Mucosa of stomach (tissue), 1 donor: Measurements from ENCODE around the gene AKAP8.
"Not testable (repeated sequence)": the region's sequence is repeated elsewhere in the genome, so short reads cannot be mapped to it uniquely, and the experiment has no call there.

Experiments
- H3K27me3 ChIP-seq: one replicate; pipeline ENCODE4 v1.7.0; 2013; ENCODE audit warnings: mild to moderate bottlenecking, low read length; ENCODE audit not compliant: control insufficient read depth, insufficient read depth
- H3K36me3 ChIP-seq: one replicate; pipeline ENCODE4 v1.7.0; 2013; ENCODE audit warnings: low read length; ENCODE audit not compliant: control insufficient read depth, insufficient read depth
- H3K4me1 ChIP-seq: one replicate; pipeline ENCODE4 v1.7.0; 2013; ENCODE audit warnings: mild to moderate bottlenecking, low read length; ENCODE audit not compliant: control insufficient read depth, insufficient read depth
- H3K4me3 ChIP-seq: one replicate; pipeline ENCODE4 v1.7.0; 2013; ENCODE audit warnings: low read length
- H3K9ac ChIP-seq: one replicate; pipeline ENCODE4 v1.7.0; 2013; ENCODE audit warnings: mild to moderate bottlenecking, low read length, moderate library complexity
- H3K9me3 ChIP-seq: one replicate; pipeline ENCODE4 v1.7.0; 2013; ENCODE audit warnings: mild to moderate bottlenecking, low read length, moderate library complexity; ENCODE audit not compliant: control insufficient read depth
- donor health status: Pancreatic carcinoma.

Gene AKAP8

GRCh38 chr19:15368798-15369593 is 10.6 kb downstream of the AKAP8 start:
- H3K4me3 ChIP-seq, result no peak overlapping the region
- no peaks in the 10 kb centered on the region for H3K4me1 ChIP-seq
- no peak overlapping the region for H3K9ac ChIP-seq
- peaks cover 5% of the 10 kb centered on the region for H3K36me3 ChIP-seq
- H3K9me3 ChIP-seq, result no peaks in the 10 kb centered on the region
- no peaks in the 10 kb centered on the region for H3K27me3 ChIP-seq

- Histone ChIP-seq H3K9ac (no peak overlapping the region), H3K9me3 (no peaks in the 10 kb centered on the region), H3K27me3 (no peaks in the 10 kb centered on the region), H3K4me3 (no peak overlapping the region), H3K36me3 (peaks cover 5% of the 10 kb centered on the region), H3K4me1 (no peaks in the 10 kb centered on the region)
Observed at GRCh38 chr19:15368051-15368632, 11.4 kb downstream of the AKAP8 start.

- Histone ChIP-seq H3K27me3 (no peaks in the 10 kb centered on the region), H3K4me1 (no peaks in the 10 kb centered on the region), H3K36me3 (peaks cover 5% of the 10 kb centered on the region), H3K4me3 (no peak overlapping the region), H3K9ac (no peak overlapping the region), H3K9me3 (no peaks in the 10 kb centered on the region)
Observed at GRCh38 chr19:15367439-15367838, 12.1 kb downstream of the AKAP8 start.

DNA sequence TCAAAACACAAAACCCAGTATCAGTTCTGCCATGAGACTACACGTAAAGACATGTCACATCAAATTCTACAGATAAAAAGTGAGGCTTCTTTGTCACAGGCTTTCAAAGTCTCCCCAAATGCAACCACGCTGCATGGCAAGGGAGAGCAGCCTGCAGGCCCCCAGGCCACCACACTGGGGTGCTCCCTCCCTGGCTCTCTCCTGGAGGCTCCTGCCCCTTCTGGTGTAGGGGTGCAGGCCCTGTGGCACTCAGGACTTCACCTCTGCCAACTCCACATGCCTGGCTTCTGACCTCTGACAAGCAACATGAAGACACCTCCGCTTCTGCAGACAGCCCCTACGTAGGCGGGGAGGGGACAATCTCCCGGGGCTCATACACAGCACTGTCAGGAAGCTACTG is 14.3 kb downstream of the AKAP8 start:
- Histone ChIP-seq H3K27me3 (no peaks in the 10 kb centered on the region), H3K4me3 (no peak overlapping the region), H3K4me1 (no peaks in the 10 kb centered on the region), H3K9me3 (no peaks in the 10 kb centered on the region), H3K36me3 (peaks cover 15% of the 10 kb centered on the region), H3K9ac (no peak overlapping the region)

- peaks cover 17% of the 10 kb centered on the region for H3K36me3 ChIP-seq
- not testable (repeated sequence) for H3K4me3 ChIP-seq, H3K9ac ChIP-seq, H3K27me3 ChIP-seq, H3K9me3 ChIP-seq, H3K4me1 ChIP-seq
Observed at GRCh38 chr19:15363791-15364190, 15.8 kb downstream of the AKAP8 start.

- H3K9me3 ChIP-seq, H3K4me1 ChIP-seq, H3K4me3 ChIP-seq, H3K9ac ChIP-seq, H3K27me3 ChIP-seq: not testable (repeated sequence)
- peaks cover 22% of the 10 kb centered on the region for H3K36me3 ChIP-seq
Observed at GRCh38 chr19:15363048-15363447, 16.5 kb downstream of the AKAP8 start.

GRCh38 chr19:15360015-15360414 is 19.6 kb downstream of the AKAP8 start:
- H3K36me3 ChIP-seq, result peaks cover 25% of the 10 kb centered on the region
- not testable (repeated sequence) for H3K4me3 ChIP-seq, H3K4me1 ChIP-seq, H3K27me3 ChIP-seq, H3K9me3 ChIP-seq, H3K9ac ChIP-seq

GRCh38 chr19:15358918-15359317 is 20.7 kb downstream of the AKAP8 start:
- Histone ChIP-seq H3K4me1 (no peaks in the 10 kb centered on the region), H3K9me3 (no peaks in the 10 kb centered on the region), H3K36me3 (peaks cover 25% of the 10 kb centered on the region), H3K4me3 (no peak overlapping the region), H3K9ac (no peak overlapping the region), H3K27me3 (no peaks in the 10 kb centered on the region)

- Histone ChIP-seq H3K9me3 (no peaks in the 10 kb centered on the region), H3K4me3 (no peak overlapping the region), H3K9ac (no peak overlapping the region), H3K36me3 (peaks cover 25% of the 10 kb centered on the region), H3K4me1 (no peaks in the 10 kb centered on the region), H3K27me3 (no peaks in the 10 kb centered on the region)
Observed at GRCh38 chr19:15357906-15358305, 21.7 kb downstream of the AKAP8 start.

DNA sequence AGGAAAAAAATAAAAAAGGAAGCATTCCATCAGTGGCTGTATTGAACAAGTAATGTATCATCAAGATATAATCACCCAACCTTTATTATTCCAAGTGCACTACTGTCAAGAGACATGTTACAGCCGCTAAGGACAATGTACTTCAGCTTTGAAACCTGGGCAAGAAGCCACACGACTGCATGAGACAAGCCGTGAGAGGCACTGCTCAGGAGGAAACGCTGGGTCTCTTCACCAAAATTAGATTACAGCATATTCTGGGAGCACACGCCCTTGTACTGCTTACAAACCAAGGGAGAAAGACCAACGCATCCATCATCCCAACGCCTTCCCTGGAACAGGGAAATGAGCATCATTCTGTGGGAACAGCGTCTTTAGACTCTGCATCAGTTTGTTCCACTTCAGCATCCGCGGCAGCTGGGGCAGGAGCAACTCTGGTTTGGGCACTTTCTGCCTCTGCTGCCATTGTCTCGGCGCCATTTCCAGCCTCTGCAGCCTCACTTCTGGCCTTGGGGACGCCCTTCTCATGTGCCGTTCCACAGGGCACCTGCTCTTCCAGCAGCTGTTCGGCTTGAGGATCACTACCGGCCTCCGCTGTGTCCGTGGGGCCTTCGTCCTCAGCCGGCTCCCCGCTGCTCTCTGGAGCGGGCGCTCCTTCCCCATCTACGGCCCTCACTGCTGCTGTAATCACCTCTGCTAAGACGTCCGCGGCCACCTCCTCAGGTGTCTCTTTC is 24.9 kb downstream of the AKAP8 start:
- peaks cover 8% of the 10 kb centered on the region for H3K36me3 ChIP-seq
- H3K27me3 ChIP-seq, result no peaks in the 10 kb centered on the region
- no peak overlapping the region for H3K9ac ChIP-seq
- no peaks in the 10 kb centered on the region for H3K4me1 ChIP-seq
- no peaks in the 10 kb centered on the region for H3K9me3 ChIP-seq
- no peak overlapping the region for H3K4me3 ChIP-seq

DNA sequence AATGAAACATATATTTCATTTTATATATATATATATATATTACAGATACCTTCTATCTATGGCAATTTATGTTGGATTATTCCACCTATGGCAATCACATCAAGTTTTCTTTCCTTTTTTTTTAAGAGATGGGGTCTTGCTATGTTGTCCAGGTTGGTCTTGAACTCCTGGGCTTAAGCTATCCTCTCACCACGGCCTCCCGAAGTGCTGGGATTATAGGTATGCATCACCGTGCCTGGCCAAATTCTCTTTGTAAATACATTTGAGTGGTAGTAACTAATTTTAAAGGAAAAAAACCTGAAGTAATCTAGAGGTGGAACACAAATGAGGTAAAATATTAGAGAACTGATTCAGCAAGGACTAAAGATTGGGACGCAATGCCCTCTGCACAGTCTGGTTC is 25.7 kb downstream of the AKAP8 start:
- Histone ChIP-seq H3K36me3 (peaks cover 8% of the 10 kb centered on the region), H3K4me1 (no peaks in the 10 kb centered on the region), H3K9ac (no peak overlapping the region), H3K27me3 (no peaks in the 10 kb centered on the region), H3K4me3 (no peak overlapping the region), H3K9me3 (no peaks in the 10 kb centered on the region)

- not testable (repeated sequence) for H3K4me3 ChIP-seq, H3K9ac ChIP-seq, H3K36me3 ChIP-seq, H3K9me3 ChIP-seq, H3K4me1 ChIP-seq, H3K27me3 ChIP-seq
Observed at GRCh38 chr19:15352535-15352934, 27.1 kb downstream of the AKAP8 start.
